Myometrial cell (primary cell): Measurements from ENCODE around the gene CYP3A7. TPM values are rescaled to one million over a fixed set of nuclear protein-coding genes. Genes with fewer than 3 reads are reported as not detected.

Source experiments
- total RNA-seq: library from RNA; depleted of rRNA; stranded (reverse); fragments of >200 nt; gene quantifications from 2 replicates; pipeline ENCODE4 v1.2.3, GENCODE V29; 2015

The CYP3A7 gene
- total RNA-seq: not detected in 2 replicates

DNA sequence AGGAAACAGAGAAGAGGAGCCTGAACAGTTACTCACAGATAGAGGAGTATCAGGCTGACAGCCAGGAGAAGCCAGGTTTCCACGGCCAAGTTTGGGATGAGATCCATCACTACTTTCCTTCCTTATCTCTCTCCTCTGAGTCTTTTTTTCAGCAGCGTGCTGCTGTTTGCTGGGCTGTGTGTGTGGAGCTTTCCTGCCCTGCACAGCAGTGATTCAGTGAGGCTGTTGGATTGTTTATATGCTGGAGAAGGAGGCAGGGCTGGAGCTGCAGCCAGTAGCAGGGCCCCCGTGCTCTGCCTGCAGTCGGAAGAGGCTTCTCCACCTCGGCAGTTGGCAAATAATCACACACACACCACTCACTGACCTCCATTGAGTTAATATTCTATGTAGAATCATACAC is at the start of gene CYP3A7:
Gene CYP3A7 (minus strand): TSS at position 210 of the 400 bp plus-strand sequence. CDS start 103 bp downstream, at position 107.

DNA sequence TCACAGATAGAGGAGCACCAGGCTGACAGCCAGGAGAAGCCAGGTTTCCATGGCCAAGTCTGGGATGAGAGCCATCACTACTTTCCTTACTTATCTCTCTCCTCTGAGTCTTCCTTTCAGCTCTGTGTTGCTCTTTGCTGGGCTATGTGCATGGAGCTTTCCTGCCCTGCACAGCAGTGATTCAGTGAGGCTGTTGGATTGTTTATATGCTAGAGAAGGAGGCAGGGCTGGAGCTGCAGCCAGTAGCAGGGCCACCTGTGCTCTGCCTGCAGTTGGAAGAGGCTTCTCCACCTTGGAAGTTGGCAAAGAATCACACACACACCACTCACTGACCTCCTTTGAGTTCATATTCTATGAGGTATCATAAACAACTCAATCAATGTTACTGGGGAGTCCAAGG is 49.0 kb upstream of the CYP3A7 start, which contains the start of gene CYP3A4:
Gene CYP3A4 (minus strand): TSS at position 178 of the 400 bp plus-strand sequence. CDS start 103 bp downstream, at position 75.

DNA sequence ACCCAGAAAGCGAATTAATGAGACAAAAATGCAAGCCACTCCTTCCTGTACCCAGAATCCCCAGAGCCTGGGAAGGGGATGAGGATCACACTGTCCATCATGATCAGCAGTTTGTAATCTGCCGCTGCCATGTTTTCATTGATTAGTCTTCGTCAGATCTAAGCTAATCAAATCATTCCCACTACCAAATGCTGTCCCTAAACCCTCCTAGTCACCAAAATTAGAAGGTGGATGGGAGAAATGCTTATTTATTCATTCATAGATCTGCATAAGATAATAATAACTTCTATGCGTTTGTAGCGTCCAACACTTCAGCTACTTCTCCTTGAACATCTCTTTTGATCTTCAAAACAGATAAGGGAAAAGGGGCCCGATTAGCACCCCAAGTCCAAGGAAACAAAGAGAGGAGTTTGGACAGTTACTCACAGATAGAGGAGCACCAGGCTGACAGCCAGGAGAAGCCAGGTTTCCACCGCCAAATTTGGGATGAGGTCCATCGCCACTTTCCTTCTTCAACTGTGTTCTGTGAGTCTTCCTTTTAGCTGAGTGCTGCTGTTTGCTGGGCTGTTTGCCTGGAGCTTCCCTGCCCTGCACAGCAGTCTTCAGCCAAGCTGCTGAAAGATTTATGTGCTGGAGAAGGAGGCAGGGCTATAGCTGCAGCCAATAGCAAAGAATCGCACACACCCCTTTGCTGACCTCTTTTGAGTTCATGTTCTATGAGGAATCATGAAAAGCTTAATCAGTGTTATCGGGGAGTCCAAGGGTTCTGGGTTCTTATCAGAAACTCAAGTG is 55.4 kb downstream of the CYP3A7 start, which contains the start of gene CYP3A5:
Gene CYP3A5 (minus strand): TSS at position 597 of the 792 bp plus-strand sequence. CDS start 100 bp downstream, at position 497.

Other genes starting within 250 kb of the CYP3A7 start
- 9.9 and 11.2 TPM in 2 replicates for gene ZNF394, start 234.9 kb downstream of the CYP3A7 start, total RNA-seq
- gene ZKSCAN5, start 230.5 kb downstream of the CYP3A7 start, total RNA-seq: 7.1 and 7.8 TPM in 2 replicates
- gene FAM200A, start 183.1 kb downstream of the CYP3A7 start, total RNA-seq: 4.0 and 5.5 TPM in 2 replicates
- 70.2 and 76.4 TPM in 2 replicates for gene ZNF655, start 176.6 kb downstream of the CYP3A7 start, total RNA-seq
- not detected in 2 replicates for gene TMEM225B, start 136.9 kb downstream of the CYP3A7 start, total RNA-seq
- 7.3 and 18.5 TPM in 2 replicates for gene ZSCAN25, start 118.2 kb downstream of the CYP3A7 start, total RNA-seq
- 0.89 and 3.2 TPM in 2 replicates for gene CYP3A5, start 55.2 kb downstream of the CYP3A7 start, total RNA-seq
- not detected in 2 replicates for gene CYP3A4, start 49.0 kb upstream of the CYP3A7 start, total RNA-seq
- not detected in 2 replicates for gene CYP3A43, start 92.8 kb upstream of the CYP3A7 start, total RNA-seq
- gene OR2AE1, start 141.8 kb upstream of the CYP3A7 start, total RNA-seq: not detected in 2 replicates
- 22.5 and 28.9 TPM in 2 replicates for gene TRIM4, start 184.3 kb upstream of the CYP3A7 start, total RNA-seq
- gene GJC3, start 194.4 kb upstream of the CYP3A7 start, total RNA-seq: not detected in 2 replicates
- not detected in 2 replicates for gene AZGP1, start 240.8 kb upstream of the CYP3A7 start, total RNA-seq